ENCODE measurements around the gene TNF.
"Not testable (repeated sequence)": the region's sequence is repeated elsewhere in the genome, so short reads cannot be mapped to it uniquely, and the experiment has no call there.

The TNF gene

DNA sequence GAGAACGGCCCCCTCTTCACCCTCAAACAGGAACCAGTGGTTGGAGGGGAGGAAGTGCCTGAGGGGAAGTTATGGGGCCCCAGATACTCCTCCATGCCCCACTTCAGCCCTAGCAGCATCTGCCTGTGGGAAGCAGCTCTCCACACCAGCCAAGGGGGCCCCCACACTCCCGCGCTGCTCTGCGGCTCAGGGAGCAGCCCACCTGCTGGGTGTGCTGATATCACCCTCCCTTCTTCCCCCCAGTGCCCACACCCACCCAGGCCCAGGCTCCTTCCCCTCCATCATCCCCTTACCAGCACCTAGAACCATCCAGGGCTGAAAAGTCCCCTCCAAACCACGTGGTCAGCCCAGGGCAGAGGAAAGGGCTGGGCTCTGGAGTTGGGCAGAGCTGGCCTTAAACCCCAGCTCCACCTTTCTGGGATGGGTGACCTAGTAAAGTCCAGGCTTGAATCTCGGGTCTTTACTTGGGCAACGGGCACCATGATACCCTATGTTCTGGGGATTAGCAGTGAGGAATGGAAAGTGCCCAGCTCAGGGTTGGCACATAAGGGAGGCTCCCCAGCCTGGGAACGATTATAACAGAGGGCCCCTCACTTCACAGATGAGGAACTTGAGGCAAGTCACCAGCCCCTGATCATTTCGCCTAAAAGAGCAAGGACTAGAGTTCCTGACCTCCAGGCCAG is 11.4 kb downstream of the TNF start:
- no peaks in the 10 kb centered on the region for H3K36me3 ChIP-seq (ENCODE audit: control insufficient read depth, insufficient read depth, low read length)
- peaks cover 3% of the 10 kb centered on the region for H3K27me3 ChIP-seq (ENCODE audit: control insufficient read depth, insufficient read depth, low read length)
- no peaks in the 10 kb centered on the region for H3K9me3 ChIP-seq (ENCODE audit: control insufficient read depth, insufficient read depth, low read length)
- H3K9ac ChIP-seq (ENCODE audit: low read depth, low read length): no peak overlapping the region
- no peak overlapping the region for H3K4me3 ChIP-seq (ENCODE audit: low read depth, low read length)
- H3K4me1 ChIP-seq (ENCODE audit: control insufficient read depth, insufficient read depth, low read length): peaks cover 4% of the 10 kb centered on the region

DNA sequence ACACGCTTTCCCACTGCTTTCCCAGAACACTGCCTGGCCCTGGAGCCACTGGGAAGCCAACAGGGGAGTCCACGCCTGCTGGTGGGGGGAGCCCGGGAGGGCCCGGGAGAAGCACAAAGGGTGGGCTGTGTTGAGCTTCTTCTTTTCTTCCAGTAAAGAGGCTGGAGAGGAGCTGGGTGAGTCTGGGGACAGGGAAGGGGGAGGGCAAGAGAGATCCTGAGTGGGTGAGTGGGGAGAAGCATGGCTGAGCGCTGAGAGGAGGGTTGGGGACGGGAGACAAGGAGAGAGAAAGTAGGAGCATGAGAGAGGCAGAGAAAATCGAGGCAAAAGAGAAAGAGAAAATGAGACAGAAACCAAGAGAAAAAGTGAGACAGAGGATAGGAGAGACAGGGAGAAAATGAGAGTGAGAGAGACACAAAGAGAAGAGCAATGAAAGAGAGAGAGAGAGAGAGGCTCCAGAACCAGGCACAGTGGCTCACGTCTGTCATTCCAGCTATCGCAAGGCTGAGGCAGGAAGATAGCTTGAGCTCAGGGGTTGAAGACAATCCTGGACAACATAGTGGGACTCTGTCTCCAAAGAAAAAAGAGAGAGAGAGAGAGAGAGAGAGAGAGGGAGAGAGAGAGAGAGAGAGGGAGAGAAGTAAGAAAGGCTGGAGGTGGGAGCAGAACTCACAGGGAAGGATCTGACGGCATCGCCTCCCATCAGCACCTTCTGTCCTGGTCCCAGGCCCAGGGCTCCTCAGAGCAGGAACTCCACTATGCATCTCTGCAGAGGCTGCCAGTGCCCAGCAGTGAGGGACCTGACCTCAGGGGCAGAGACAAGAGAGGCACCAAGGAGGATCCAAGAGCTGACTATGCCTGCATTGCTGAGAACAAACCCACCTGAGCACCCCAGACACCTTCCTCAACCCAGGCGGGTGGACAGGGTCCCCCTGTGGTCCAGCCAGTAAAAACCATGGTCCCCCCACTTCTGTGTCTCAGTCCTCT is 12.7 kb downstream of the TNF start:
- H3K9ac ChIP-seq (ENCODE audit: low read depth, low read length): no peak overlapping the region
- no peaks in the 10 kb centered on the region for H3K9me3 ChIP-seq (ENCODE audit: control insufficient read depth, insufficient read depth, low read length)
- H3K4me1 ChIP-seq (ENCODE audit: control insufficient read depth, insufficient read depth, low read length): no peaks in the 10 kb centered on the region
- H3K27me3 ChIP-seq (ENCODE audit: control insufficient read depth, insufficient read depth, low read length): no peaks in the 10 kb centered on the region
- H3K36me3 ChIP-seq (ENCODE audit: control insufficient read depth, insufficient read depth, low read length): no peaks in the 10 kb centered on the region
- no peak overlapping the region for H3K4me3 ChIP-seq (ENCODE audit: low read depth, low read length)

DNA sequence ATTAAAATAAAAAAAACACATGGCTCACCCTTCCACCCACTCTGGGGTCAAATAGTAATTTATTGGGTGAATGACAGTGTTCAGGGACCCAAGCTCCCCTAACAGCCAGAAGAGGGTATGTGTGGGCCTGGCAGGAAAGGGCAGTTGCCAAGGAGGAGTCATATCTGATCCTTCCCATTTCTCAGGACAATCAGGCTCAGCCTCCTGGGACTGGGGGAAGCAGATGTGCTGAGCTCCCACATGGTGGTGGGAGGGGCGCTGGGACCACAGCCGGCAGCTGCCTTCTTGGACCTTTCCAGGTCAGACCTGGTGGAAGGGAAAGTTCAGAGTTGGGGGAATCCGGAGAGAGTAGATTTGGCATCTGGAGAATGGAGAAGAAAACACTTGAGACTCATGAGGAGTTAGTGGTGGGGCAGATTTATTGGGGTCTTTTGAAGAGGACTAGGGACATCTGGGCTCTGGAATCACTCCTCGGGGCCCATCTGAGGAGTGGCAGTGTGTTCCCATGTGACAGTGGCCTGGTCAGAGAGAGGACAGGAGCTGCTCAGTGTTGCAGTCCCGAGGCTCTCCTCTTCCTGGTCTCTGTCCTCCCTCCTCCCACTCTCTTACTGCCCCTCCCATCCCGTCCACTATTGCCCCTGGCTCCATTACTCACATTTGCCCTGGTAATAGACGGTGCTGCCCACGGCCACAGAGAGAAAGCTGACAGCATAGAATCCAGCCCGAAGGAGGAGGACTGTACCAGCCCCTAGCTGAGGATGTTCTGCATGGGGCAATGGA is 13.7 kb downstream of the TNF start:
- no peak overlapping the region for H3K4me3 ChIP-seq (ENCODE audit: low read depth, low read length)
- H3K36me3 ChIP-seq (ENCODE audit: control insufficient read depth, insufficient read depth, low read length): no peaks in the 10 kb centered on the region
- H3K9ac ChIP-seq (ENCODE audit: low read depth, low read length): no peak overlapping the region
- no peaks in the 10 kb centered on the region for H3K4me1 ChIP-seq (ENCODE audit: control insufficient read depth, insufficient read depth, low read length)
- H3K27me3 ChIP-seq (ENCODE audit: control insufficient read depth, insufficient read depth, low read length): no peaks in the 10 kb centered on the region
- H3K9me3 ChIP-seq (ENCODE audit: control insufficient read depth, insufficient read depth, low read length): no peaks in the 10 kb centered on the region

DNA sequence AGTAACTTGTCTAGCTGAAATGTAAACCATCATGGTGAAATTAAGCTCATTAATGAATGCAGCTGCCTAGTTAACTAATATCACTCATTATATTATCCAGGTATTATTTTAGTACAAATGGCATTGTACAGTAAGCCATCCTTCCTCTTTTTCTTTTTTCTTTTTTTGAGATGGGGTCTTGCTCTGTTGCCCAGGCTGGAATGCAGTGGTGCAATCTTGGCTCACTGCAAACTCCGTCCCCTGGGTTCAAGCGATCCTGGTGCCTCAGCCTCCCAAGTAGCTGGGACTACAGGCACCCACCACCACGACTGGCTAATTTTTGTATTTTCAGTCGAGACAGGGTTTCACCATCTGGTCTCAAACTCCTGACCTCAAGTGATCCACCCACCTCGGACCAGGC is 15.3 kb downstream of the TNF start:
- H3K4me1 ChIP-seq (ENCODE audit: control insufficient read depth, insufficient read depth, low read length); H3K9me3 ChIP-seq (ENCODE audit: control insufficient read depth, insufficient read depth, low read length); H3K36me3 ChIP-seq (ENCODE audit: control insufficient read depth, insufficient read depth, low read length); H3K9ac ChIP-seq (ENCODE audit: low read depth, low read length); H3K4me3 ChIP-seq (ENCODE audit: low read depth, low read length); H3K27me3 ChIP-seq (ENCODE audit: control insufficient read depth, insufficient read depth, low read length): not testable (repeated sequence)

DNA sequence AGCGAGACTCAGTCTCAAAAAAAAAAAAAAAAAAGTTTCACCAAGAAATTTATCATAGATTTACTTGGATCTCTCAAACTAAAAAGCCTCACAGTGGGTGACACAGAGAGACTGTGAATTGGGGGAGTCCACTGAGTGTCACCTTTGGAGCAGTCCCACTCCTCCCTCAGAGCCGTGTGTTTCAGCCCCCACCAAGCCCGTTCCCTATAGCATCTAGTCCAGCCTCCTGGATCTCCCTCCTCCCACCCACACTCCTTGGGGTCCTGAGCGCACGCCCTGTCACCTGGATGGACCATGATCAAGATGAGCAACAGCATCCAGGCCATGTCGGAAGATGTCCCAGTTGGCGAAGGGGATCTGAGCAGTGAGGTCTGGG is 17.0 kb downstream of the TNF start:
- H3K9me3 ChIP-seq (ENCODE audit: control insufficient read depth, insufficient read depth, low read length): no peaks in the 10 kb centered on the region
- H3K27me3 ChIP-seq (ENCODE audit: control insufficient read depth, insufficient read depth, low read length): no peaks in the 10 kb centered on the region
- H3K36me3 ChIP-seq (ENCODE audit: control insufficient read depth, insufficient read depth, low read length): no peaks in the 10 kb centered on the region
- H3K4me3 ChIP-seq (ENCODE audit: low read depth, low read length): no peak overlapping the region
- no peaks in the 10 kb centered on the region for H3K4me1 ChIP-seq (ENCODE audit: control insufficient read depth, insufficient read depth, low read length)
- H3K9ac ChIP-seq (ENCODE audit: low read depth, low read length): no peak overlapping the region

DNA sequence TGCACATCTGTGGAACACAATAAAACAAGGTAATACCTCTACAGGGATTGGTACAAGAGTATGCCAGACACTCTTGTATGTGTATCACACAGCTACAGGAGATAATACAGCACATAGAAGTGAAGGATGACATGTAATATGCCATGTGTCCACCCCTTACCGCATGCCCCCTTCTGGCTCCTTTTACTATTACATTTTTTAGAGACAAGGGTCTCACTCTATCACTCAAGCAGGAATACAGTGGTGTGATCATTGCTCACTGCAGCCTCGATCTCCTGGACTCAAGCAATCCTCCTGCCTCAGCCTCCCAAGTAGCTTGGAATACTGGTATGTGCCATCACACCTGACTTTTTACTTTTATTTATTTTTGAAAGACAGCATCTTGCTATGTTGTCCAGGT is 21.6 kb downstream of the TNF start:
- Histone ChIP-seq H3K4me1 (ENCODE audit: control insufficient read depth, insufficient read depth, low read length) (no peaks in the 10 kb centered on the region), H3K9ac (ENCODE audit: low read depth, low read length) (no peak overlapping the region), H3K9me3 (ENCODE audit: control insufficient read depth, insufficient read depth, low read length) (no peaks in the 10 kb centered on the region), H3K4me3 (ENCODE audit: low read depth, low read length) (no peak overlapping the region), H3K27me3 (ENCODE audit: control insufficient read depth, insufficient read depth, low read length) (no peaks in the 10 kb centered on the region), H3K36me3 (ENCODE audit: control insufficient read depth, insufficient read depth, low read length) (no peaks in the 10 kb centered on the region)

DNA sequence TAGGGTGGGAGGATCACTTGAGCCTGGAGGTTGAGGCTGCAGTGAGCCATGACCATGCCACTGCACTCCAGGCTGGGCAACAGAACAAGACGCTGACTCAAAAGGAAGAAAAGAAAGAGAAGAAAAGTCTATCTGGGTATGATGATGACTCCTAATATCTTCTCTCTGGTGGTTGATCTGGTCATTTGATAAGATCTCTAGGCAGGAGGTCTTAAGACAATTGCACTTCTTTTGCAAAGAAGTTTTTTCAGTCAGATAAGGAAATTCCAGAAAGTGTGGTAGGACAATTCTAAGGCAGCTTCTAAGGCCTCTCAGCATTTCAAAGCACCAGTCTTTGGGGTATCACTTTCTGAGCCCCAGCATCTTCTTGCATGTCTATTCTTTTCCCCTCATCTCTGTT is 32.0 kb downstream of the TNF start:
- Histone ChIP-seq H3K27me3 (ENCODE audit: control insufficient read depth, insufficient read depth, low read length) (no peaks in the 10 kb centered on the region), H3K9ac (ENCODE audit: low read depth, low read length) (no peak overlapping the region), H3K9me3 (ENCODE audit: control insufficient read depth, insufficient read depth, low read length) (no peaks in the 10 kb centered on the region), H3K36me3 (ENCODE audit: control insufficient read depth, insufficient read depth, low read length) (no peaks in the 10 kb centered on the region), H3K4me3 (ENCODE audit: low read depth, low read length) (no peak overlapping the region), H3K4me1 (ENCODE audit: control insufficient read depth, insufficient read depth, low read length) (no peaks in the 10 kb centered on the region)

DNA sequence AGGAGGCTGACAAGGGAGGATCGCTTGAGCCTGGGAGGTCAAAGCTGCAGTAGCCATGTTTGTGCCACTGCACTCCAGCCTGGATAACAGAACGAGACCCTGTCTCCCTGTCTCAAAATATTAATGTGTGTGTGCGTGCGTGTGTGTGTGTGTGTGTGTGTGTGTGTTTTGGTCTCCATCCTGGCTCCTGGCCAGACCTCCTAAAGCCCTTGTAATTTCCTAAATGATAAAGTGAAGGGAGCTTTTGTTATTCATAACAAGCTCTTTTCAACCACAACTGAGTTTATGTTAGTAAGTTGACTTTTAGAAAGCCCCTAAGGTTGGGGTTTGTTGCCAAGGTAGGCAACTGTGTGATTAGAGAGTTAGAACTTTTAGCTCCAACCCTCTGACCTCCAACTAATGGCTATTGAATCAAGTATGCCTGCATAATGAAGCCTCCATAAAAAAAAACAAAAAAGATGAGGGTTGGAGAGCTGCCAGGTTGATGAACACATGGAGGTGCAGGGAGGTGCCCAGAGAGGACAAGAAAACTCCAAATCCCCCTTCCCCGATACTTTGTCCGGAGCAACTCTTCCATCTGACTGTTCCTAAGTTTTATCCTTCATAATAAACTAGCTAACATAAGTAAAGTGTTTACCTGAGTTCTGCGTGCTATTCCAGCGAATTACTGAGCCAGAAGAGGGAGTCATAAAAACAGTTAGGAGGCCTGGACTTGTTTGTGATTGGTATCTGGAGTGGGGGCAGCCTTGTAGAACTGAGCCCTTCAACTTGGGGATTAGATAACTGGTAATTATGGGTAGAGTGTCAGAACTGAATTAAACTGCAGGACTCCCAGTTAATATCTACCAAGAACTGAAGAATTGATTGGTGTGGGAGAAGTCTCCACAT is 34.4 kb downstream of the TNF start:
- H3K4me1 ChIP-seq (ENCODE audit: control insufficient read depth, insufficient read depth, low read length): peaks cover 2% of the 10 kb centered on the region
- no peaks in the 10 kb centered on the region for H3K9me3 ChIP-seq (ENCODE audit: control insufficient read depth, insufficient read depth, low read length)
- no peaks in the 10 kb centered on the region for H3K27me3 ChIP-seq (ENCODE audit: control insufficient read depth, insufficient read depth, low read length)
- H3K9ac ChIP-seq (ENCODE audit: low read depth, low read length): no peak overlapping the region
- no peak overlapping the region for H3K4me3 ChIP-seq (ENCODE audit: low read depth, low read length)
- no peaks in the 10 kb centered on the region for H3K36me3 ChIP-seq (ENCODE audit: control insufficient read depth, insufficient read depth, low read length)

DNA sequence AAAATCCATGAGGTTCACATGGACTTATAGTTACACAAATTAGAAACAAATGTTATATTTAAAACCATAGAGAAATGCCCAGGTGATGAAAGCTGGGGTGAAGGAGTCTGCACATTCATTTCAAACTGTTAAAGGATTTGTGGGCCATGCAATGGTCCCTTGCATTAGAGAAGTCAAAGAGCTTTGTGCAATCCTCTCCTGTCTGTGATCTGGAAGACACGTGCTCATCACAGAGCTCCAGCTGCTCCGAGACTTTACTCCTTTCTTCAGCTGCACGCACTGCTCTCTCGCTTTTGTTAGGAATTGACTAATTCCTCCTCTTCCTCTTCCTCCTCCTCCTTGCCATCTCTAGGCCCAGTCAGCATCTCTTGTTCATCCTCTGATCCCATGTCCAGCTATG is 35.6 kb downstream of the TNF start:
- H3K9ac ChIP-seq (ENCODE audit: low read depth, low read length): no peak overlapping the region
- H3K36me3 ChIP-seq (ENCODE audit: control insufficient read depth, insufficient read depth, low read length): no peaks in the 10 kb centered on the region
- H3K9me3 ChIP-seq (ENCODE audit: control insufficient read depth, insufficient read depth, low read length): no peaks in the 10 kb centered on the region
- H3K4me1 ChIP-seq (ENCODE audit: control insufficient read depth, insufficient read depth, low read length): peaks cover 9% of the 10 kb centered on the region
- H3K27me3 ChIP-seq (ENCODE audit: control insufficient read depth, insufficient read depth, low read length): no peaks in the 10 kb centered on the region
- H3K4me3 ChIP-seq (ENCODE audit: low read depth, low read length): no peak overlapping the region

DNA sequence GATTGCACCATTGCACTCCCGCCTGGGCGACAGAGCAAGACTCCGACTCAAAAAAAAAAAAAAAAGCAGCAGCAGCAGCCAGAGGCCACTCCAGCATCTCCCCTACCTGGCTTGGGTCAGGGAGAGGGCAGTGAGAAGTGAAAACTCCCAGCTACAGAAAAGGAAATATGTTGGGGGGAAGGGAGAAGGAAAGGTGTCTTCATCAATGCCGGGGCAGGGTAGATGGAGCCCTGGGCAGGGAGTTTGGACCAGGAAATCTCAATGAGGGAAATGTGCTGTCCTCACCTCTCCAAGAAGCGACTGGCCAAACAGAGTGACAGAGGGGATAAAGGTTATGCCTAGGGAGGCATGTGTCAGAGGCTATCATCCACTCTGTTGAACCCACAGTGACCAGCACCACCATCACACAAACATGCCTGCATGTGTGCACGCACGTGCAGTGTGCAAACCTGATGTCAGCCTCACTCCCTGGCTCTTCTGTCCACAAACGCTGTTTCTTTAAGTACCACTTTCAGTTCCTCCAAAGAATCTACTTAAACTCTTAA is 38.8 kb downstream of the TNF start:
- H3K9ac ChIP-seq (ENCODE audit: low read depth, low read length): no peak overlapping the region
- no peaks in the 10 kb centered on the region for H3K36me3 ChIP-seq (ENCODE audit: control insufficient read depth, insufficient read depth, low read length)
- H3K4me1 ChIP-seq (ENCODE audit: control insufficient read depth, insufficient read depth, low read length): peaks cover 12% of the 10 kb centered on the region
- no peak overlapping the region for H3K4me3 ChIP-seq (ENCODE audit: low read depth, low read length)
- H3K27me3 ChIP-seq (ENCODE audit: control insufficient read depth, insufficient read depth, low read length): no peaks in the 10 kb centered on the region
- H3K9me3 ChIP-seq (ENCODE audit: control insufficient read depth, insufficient read depth, low read length): no peaks in the 10 kb centered on the region
